ENCODE results near the gene SUN1.

Gene SUN1

GRCh38 chr7:909358-910329, 77.4 kb downstream of the SUN1 start:
- DNase-seq = no peak

DNA sequence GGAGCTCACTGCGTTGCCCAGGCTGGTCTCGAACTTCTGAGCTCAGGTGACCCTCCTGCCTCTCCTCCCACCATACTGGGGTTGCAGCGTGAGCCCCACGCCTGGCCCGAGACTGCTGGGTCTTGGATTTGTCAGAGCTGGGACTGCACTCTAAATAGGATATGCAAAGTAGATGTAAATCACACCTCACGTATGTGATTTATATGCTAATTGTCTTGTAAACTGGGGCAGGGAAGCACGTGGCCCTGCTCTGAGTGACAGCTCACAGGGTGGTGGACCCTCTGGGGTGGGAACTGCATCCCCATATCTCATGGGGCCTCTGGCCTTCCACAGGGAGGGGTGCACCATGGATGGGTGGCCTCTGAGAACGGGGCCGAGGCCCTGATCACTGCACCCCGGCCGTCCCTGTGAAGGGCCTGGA, 78.2 kb downstream of the SUN1 start:
- no peak for DNase-seq

DNA sequence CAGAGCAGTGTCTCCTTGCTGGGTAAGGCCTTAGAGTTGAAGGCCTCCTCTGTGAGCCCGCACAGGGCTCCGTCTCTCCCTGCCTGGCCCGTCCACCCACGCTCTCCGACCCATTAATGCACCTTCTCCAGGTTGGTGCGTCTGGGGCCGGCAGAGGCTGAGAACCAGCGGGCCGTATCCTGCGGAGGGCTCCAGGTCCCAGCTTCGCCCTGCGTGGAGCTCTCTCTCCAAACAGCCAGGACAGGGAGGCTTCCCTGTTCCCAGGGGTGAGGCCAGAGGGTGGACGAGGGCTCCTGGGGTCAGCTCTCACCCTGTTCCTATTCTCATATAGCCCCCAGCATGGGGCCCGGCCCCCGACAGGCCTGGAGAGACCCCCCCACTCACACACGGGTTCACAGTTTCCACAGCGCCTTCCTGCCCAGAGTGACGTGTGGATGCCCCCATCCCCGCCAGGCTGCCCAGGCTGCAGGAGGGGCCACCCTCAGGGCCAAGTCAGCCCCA, 78.7 kb downstream of the SUN1 start:
- no peak for DNase-seq

DNA sequence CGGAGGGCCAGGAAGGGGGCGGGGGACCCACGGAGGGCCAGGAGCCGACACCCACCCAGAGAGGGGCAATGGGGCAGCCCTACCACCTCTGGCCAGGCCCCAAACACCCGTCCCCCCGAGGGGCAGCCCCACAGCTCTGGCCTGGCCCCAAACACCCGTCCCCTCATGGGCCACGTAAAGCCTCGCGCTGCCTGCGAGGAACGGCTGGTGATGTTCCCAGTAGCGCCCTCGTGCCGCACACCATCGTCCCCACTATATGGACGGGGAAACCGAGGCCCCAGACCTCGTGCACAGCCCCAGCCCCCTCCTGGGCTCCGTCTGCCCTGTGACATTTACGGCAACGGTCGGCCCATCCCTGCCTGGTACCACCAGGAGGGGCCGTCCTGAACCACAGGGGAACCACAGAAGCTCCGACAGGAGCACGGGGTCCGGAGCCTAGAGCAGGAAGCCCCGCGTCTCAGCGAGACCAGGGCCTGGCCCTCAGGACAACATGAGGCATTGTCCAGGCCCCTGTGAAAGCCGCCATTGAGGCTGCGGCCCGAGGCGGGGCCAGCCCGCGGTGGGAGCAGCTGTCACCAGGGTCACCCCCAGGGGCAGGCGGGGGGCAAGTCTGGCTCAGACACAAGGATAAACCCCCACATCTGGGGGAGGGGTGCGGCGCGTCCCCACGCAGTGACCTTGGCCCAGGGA, 79.7 kb downstream of the SUN1 start:
- DNase-seq = no peak

DNA sequence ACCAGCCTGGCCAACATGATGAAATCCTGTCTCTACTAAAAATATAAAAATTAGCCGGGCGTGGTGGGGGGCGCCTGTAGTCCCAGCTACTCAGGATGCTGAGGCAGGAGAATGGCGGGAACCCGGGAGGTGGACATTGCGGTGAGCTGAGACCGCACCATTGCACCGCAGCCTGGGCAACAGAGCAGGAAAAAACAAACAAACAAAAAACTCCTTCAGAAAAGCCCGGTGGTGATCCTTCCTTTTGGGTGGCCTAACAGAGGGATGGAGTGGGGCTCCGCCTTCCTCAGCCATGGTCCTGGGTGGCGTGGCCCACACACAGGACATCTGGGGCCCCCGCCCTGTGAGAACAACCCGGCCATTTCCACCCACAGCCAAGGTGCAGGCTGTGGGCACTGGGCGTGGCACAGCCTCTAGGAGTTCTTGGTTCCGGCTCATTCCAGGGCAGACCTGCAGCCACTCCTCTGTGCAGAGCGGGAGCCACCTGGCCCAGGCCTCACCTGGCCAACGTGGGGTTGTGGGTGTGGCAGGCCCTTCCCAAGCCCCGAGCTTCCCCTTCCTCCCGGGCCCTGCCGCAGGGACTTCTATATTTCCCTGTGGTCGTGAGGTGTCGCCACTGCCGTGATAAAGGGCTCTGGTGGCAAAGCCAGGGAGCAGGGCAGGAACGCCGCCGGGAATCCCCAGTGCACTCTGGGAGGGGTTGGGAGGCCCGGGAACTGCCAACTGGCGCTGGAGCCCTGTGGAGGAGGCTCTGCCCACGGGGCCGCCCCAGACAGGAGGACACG, 81.7 kb downstream of the SUN1 start:
- DNase-seq = no peak

- DNase-seq = no peak
These were observed 82.4 kb downstream of the SUN1 start for GRCh38 chr7:914521-915194.

DNA sequence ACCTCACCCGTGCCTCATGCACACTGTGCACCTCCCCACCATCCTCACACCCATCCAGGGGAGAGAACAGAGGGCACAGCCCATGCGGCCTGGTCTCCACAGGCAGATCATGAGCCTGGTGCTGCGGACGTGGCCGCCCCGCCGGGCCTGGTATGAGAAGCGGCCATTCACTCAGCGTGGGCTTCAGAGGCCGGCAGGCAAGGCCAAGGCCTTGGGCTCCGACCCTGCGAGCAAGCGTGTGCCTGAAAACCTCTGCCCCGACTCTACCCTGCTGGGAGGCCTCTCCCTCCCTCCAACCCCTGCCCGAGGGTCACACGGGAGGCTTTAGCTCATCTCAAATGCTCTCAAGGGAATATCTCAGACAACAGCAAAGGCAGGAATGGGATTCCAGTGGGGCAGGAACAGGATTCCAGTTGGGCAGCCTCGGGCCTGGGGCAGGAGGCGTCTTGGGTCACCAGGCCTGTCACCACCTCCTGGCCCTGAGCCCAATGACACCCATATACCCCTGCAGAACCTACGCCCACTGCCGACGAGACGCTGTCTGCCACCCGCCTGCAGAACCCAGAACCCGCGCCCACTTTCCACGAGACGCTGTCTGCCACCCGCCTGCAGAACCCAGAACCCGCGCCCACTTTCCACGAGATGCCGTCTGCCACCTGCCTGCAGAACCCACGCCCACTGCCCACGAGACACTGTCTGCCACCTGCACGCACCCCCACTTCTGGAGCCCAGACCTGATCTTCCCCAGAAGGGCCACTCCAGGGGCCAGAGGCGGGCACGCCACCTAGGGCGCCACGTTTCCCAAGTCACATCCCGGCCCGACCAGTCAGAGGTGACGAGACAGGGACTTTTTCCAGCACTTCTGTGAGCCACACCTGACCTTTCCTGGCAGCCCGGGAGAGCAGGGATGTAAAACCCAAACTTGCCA, 83.3 kb downstream of the SUN1 start:
- no peak for DNase-seq

- no peak for DNase-seq
These were observed 84.1 kb downstream of the SUN1 start for GRCh38 chr7:916291-916941.

DNA sequence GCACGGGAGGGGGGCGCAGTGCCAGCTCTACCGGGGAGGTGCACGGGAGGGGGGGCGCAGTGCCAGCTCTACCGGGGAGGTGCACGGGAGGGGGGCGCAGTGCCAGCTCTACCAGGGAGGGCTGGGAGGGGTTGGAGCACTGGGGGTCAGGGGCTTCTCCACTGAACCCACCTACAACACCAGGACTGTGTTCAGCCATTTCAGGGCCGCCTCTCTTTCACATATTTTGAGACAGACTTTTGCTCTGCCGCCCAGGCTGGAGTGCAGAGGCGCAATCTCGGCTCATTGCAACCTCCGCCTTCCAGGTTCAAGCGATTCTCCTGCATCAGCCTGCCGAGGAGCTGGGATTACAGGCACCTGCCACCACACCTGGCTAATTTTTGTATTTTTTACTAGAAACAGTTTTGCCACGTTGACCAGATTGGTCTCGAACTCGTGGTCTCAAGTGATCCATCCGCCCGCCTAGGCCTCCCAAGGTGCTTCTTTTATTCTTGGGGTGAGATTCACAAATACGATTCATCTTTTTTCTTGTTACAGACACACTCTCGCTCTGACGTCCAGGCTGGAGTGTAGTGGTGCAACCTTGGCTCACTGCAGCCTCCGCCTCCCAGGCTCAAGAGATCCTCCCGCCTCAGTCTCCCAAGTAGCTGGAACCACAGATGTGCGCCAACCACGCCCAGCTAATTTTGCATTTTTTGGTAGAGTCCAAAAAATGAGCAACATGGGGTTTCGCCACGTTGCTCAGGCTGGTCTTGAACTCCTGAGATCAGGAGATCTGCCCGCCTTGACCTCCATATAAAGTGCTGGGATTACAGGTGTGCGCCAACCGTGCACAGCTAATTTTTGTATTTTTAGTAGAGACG, 85.2 kb downstream of the SUN1 start:
- no peak for DNase-seq

DNA sequence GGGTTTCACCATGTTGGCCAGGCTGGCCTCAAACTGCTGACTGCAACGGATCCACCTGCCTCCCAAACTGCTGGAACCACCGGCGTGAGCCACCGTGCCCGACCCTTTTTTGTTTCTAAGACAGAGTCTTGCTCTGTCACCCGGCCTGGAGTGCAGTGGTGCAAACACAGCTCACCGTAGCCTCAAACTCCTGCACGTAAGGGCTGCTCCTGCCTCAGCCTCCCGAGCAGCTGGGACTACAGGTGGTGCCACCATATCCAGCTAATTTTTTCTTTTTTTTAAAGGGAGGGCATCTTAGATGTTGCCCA, 85.8 kb downstream of the SUN1 start:
- no peak for DNase-seq

- no peak for DNase-seq
These were observed 86.3 kb downstream of the SUN1 start for GRCh38 chr7:918441-919113.

GRCh38 chr7:919114-919442, 86.8 kb downstream of the SUN1 start:
- DNase-seq = no peak

- no peak for DNase-seq
These were observed 87.7 kb downstream of the SUN1 start for GRCh38 chr7:919924-920341.

DNA sequence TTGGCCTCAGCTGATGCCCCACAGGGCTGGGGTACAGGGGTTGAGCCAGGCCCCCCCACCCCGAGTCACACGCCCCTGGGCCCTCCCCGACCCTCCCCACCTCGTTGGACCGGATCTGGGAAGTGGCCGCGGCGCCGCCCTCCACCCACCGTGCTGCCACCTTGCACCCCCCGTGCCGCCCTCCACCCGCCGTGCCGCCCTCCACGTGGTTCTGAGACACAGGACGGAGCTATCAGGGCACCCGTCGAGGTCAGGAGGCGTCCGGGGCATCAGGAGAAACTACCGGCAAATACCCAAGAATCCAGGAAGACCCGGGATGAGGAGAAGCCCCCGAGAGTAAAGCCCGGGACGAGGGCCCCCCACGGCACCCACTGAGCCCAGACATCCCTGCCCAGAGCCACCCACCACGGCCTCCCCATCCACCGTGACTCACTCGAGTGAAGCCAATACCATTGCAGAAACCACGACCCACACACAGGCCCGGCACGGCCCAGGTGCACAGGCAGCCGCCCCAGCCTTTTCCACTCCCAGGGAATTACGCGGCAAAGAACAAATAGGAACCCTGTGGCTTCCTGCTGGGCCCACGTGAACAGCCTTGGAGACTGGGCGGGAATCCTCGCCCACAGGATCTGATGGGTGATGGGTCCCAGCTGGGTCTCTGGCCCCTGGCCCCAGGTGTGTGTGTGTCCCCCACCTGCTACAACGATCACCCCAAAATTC, 88.2 kb downstream of the SUN1 start:
- DNase-seq = no peak

- DNase-seq = no peak
These were observed 88.8 kb downstream of the SUN1 start for GRCh38 chr7:921071-921461.

GRCh38 chr7:921581-922333, 89.5 kb downstream of the SUN1 start:
- no peak for DNase-seq

DNA sequence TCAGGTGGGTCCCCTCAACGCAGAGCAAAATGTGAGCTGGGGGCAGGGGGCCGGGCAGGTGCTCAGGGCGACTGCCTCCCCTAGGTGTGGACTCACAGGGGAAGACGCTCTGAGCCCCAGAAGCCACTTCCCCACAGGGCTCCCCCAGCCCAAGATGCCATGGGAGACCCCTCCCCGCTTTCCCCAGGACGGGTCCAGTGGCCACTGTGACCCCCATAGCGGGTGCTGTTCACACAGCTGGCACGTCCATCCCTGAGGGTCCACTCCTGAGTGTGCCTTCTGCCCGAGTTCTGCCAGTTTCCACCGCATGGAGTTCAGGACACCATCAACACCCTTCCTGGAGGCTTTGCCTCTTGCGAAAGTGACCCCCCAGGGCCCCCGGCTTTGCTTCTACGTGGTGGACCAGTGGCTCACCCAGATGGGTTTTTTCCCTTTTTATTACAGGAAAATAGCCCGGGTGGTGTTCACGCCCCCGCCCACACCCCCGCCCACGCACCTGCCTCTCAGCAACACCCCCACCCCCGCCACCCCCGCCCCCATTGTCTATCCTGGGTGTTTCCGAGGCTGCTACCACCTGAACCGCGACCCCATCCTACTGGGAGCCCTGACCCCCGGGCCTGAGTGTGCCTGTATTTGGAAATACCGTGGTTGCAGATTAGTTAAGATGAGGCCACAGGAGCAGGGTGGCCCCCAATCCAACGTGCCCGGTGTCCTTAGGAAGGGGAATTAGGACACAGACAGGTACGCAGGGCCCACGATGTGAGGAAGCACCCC, 90.2 kb downstream of the SUN1 start:
- no peak for DNase-seq
